Measurements from ENCODE around the gene WIPF3.

WIPF3 gene

GRCh38 chr7:29847916-29848315 lies 41.6 kb downstream of the WIPF3 start:
- DNase-seq (ENCODE audit: low spot score), result no peak

- no peak for DNase-seq (ENCODE audit: low spot score)
Observed at GRCh38 chr7:29848941-29849340, 42.6 kb downstream of the WIPF3 start.

GRCh38 chr7:29851487-29851886 lies 45.2 kb downstream of the WIPF3 start:
- no peak for DNase-seq (ENCODE audit: low spot score)

GRCh38 chr7:29852457-29852856 lies 46.1 kb downstream of the WIPF3 start:
- DNase-seq (ENCODE audit: low spot score), result no peak

GRCh38 chr7:29853072-29853471 lies 46.8 kb downstream of the WIPF3 start:
- DNase-seq (ENCODE audit: low spot score), result no peak

GRCh38 chr7:29853789-29854188 lies 47.5 kb downstream of the WIPF3 start:
- DNase-seq (ENCODE audit: low spot score), result no peak

- DNase-seq (ENCODE audit: low spot score), result no peak
Observed at GRCh38 chr7:29854257-29854938, 48.1 kb downstream of the WIPF3 start.

GRCh38 chr7:29857654-29858053 lies 51.3 kb downstream of the WIPF3 start:
- DNase-seq (ENCODE audit: low spot score), result no peak

GRCh38 chr7:29858191-29858951 lies 52.1 kb downstream of the WIPF3 start:
- no peak for DNase-seq (ENCODE audit: low spot score)

GRCh38 chr7:29859104-29859503 lies 52.8 kb downstream of the WIPF3 start:
- no peak for DNase-seq (ENCODE audit: low spot score)

- no peak for DNase-seq (ENCODE audit: low spot score)
Observed at GRCh38 chr7:29859524-29860185, 53.3 kb downstream of the WIPF3 start.

- no peak for DNase-seq (ENCODE audit: low spot score)
Observed at GRCh38 chr7:29860186-29860585, 53.9 kb downstream of the WIPF3 start.

- no peak for DNase-seq (ENCODE audit: low spot score)
Observed at GRCh38 chr7:29861884-29862283, 55.6 kb downstream of the WIPF3 start.

GRCh38 chr7:29864656-29865055 lies 58.3 kb downstream of the WIPF3 start:
- no peak for DNase-seq (ENCODE audit: low spot score)

- DNase-seq (ENCODE audit: low spot score), result peak; percentile 78
Observed at GRCh38 chr7:29865526-29865925, 59.2 kb downstream of the WIPF3 start.

- DNase-seq (ENCODE audit: low spot score), result no peak
Observed at GRCh38 chr7:29866490-29866930, 60.2 kb downstream of the WIPF3 start.

- DNase-seq (ENCODE audit: low spot score), result peak; percentile 68
Observed at GRCh38 chr7:29871787-29872398, 65.6 kb downstream of the WIPF3 start.

GRCh38 chr7:29873644-29874294 lies 67.5 kb downstream of the WIPF3 start:
- DNase-seq (ENCODE audit: low spot score), result no peak

- no peak for DNase-seq (ENCODE audit: low spot score)
Observed at GRCh38 chr7:29875741-29876140, 69.4 kb downstream of the WIPF3 start.

- DNase-seq (ENCODE audit: low spot score), result no peak
Observed at GRCh38 chr7:29877196-29877595, 70.9 kb downstream of the WIPF3 start.

GRCh38 chr7:29878081-29878688 lies 71.9 kb downstream of the WIPF3 start:
- DNase-seq (ENCODE audit: low spot score), result peak; percentile 46

- DNase-seq (ENCODE audit: low spot score), result peak; percentile 35
Observed at GRCh38 chr7:29879609-29880008, 73.3 kb downstream of the WIPF3 start.

Measured in AG08395 (cell line).